Peyer's patch (tissue), 4 donors: ENCODE measurements around the gene ZNF76. TPM values are rescaled to one million over a fixed set of nuclear protein-coding genes. Genes with fewer than 3 reads are reported as not detected.

Experiments
- DNase-seq, 3 donors: peaks; one replicate each; pipeline ENCODE4 v3.0.0-alpha.2; 2017 to 2019
- H3K27ac ChIP-seq, 4 donors: fragments of 200-600 bp; sonication (generic); one replicate each; pipeline ENCODE4 v1.5.1; 2016 to 2019
- H3K27me3 ChIP-seq, 2 donors: fragments of 200-600 bp; sonication (generic); one replicate each; pipeline ENCODE4 v1.5.1; 2019
- H3K36me3 ChIP-seq, 3 donors: fragments of 200-600 bp; sonication (generic); one replicate each; pipeline ENCODE4 v1.5.1; 2016 to 2019
- H3K4me1 ChIP-seq, 4 donors: fragments of 200-600 bp; sonication (generic); one replicate each; pipeline ENCODE4 v1.5.1; 2016 to 2019
- H3K4me3 ChIP-seq, 4 donors: fragments of 200-600 bp; sonication (generic); 1 replicate in 3 of 4; 2 replicates in 1 of 4; pipeline ENCODE4 v1.5.1; 2016 to 2019; ENCODE audit warnings: mild to moderate bottlenecking in 1 of 4
- H3K9me3 ChIP-seq, 4 donors: fragments of 200-600 bp; sonication (generic); one replicate each; pipeline ENCODE4 v1.5.1; 2016 to 2019; ENCODE audit warnings: mild to moderate bottlenecking in 1 of 4
- CTCF ChIP-seq, 6 experiments: fragments of 450-650 bp in 4 of 6; fragments of 200-600 bp in 2 of 6; sonication (generic) in 1 of 6; IDR thresholded peaks; one replicate each; pipeline ENCODE4 v1.5.1; 2017 to 2019; ENCODE audit warnings: antibody characterized with exemption in 6 of 6, mild to moderate bottlenecking in 3 of 6, moderate library complexity in 1 of 6
- POLR2A ChIP-seq, 2 donors: fragments of 450-650 bp; IDR thresholded peaks; one replicate each; pipeline ENCODE4 v1.5.1; 2017; ENCODE audit warnings: antibody characterized with exemption in 2 of 2, mild to moderate bottlenecking in 2 of 2, moderate library complexity in 2 of 2
- total RNA-seq, 4 donors: library from RNA; depleted of rRNA; stranded (reverse); fragments of >200 nt; gene quantifications; one replicate each; pipeline ENCODE4 v1.1.0, GENCODE V29; 2016

ZNF76 gene
- total RNA-seq, 4 donors from 2014 or later, result 26.3 to 182 (median 54.8) TPM

GRCh38 chr6:35219683-35220326, 39.7 kb upstream of the ZNF76 start:
- Histone ChIP-seq H3K27me3 (no peaks in the 10 kb centered on the region), H3K4me1 (peaks cover 0 to under 1% (median 0%) of the 10 kb centered on the region in 4 donors), H3K36me3 (no peaks in the 10 kb centered on the region), H3K4me3 (no peak overlapping the region), H3K9me3 (no peaks in the 10 kb centered on the region), H3K27ac (no peak overlapping the region)
- no peak for TF ChIP-seq CTCF (IDR thresholded peaks at IDR 0.05)
- no peak for TF ChIP-seq POLR2A (IDR thresholded peaks at IDR 0.05)
- no peak for DNase-seq

GRCh38 chr6:35220711-35221110, 38.8 kb upstream of the ZNF76 start:
- H3K9me3 ChIP-seq, result no peaks in the 10 kb centered on the region
- no peak for DNase-seq
- H3K27ac ChIP-seq, result no peak overlapping the region
- H3K4me1 ChIP-seq, result no peaks in the 10 kb centered on the region
- TF ChIP-seq POLR2A (IDR thresholded peaks at IDR 0.05) (no peak), CTCF (IDR thresholded peaks at IDR 0.05) (no peak)
- no peak overlapping the region for H3K4me3 ChIP-seq
- no peaks in the 10 kb centered on the region for H3K36me3 ChIP-seq
- H3K27me3 ChIP-seq, result no peaks in the 10 kb centered on the region

GRCh38 chr6:35223396-35223795, 36.1 kb upstream of the ZNF76 start:
- no peak for DNase-seq
- no peaks in the 10 kb centered on the region for H3K9me3 ChIP-seq
- no peaks in the 10 kb centered on the region for H3K36me3 ChIP-seq
- no peak overlapping the region for H3K27ac ChIP-seq
- no peak for TF ChIP-seq POLR2A (IDR thresholded peaks at IDR 0.05)
- no peak for TF ChIP-seq CTCF (IDR thresholded peaks at IDR 0.05)
- no peak overlapping the region for H3K4me3 ChIP-seq
- H3K4me1 ChIP-seq, result no peaks in the 10 kb centered on the region
- H3K27me3 ChIP-seq, result no peaks in the 10 kb centered on the region

GRCh38 chr6:35224720-35225119, 34.8 kb upstream of the ZNF76 start:
- DNase-seq, result no peak
- Histone ChIP-seq H3K4me3 (no peak overlapping the region), H3K27ac (no peak overlapping the region), H3K9me3 (no peaks in the 10 kb centered on the region), H3K27me3 (no peaks in the 10 kb centered on the region), H3K36me3 (no peaks in the 10 kb centered on the region), H3K4me1 (no peaks in the 10 kb centered on the region)
- TF ChIP-seq CTCF (IDR thresholded peaks at IDR 0.05), result no peak
- no peak for TF ChIP-seq POLR2A (IDR thresholded peaks at IDR 0.05)

- H3K9me3 ChIP-seq, result no peaks in the 10 kb centered on the region
- DNase-seq, result no peak
- H3K27ac ChIP-seq, result no peak overlapping the region
- H3K4me3 ChIP-seq, result no peak overlapping the region
- H3K4me1 ChIP-seq, result no peaks in the 10 kb centered on the region
- H3K27me3 ChIP-seq, result no peaks in the 10 kb centered on the region
- H3K36me3 ChIP-seq, result no peaks in the 10 kb centered on the region
- no peak for TF ChIP-seq POLR2A (IDR thresholded peaks at IDR 0.05)
- TF ChIP-seq CTCF (IDR thresholded peaks at IDR 0.05), result no peak
Observed at GRCh38 chr6:35228481-35228880, 31.1 kb upstream of the ZNF76 start.

GRCh38 chr6:35229304-35229703, 30.2 kb upstream of the ZNF76 start:
- Histone ChIP-seq H3K9me3 (no peaks in the 10 kb centered on the region), H3K36me3 (no peaks in the 10 kb centered on the region), H3K4me3 (no peak overlapping the region), H3K27ac (no peak overlapping the region), H3K4me1 (no peaks in the 10 kb centered on the region), H3K27me3 (no peaks in the 10 kb centered on the region)
- no peak for DNase-seq
- no peak for TF ChIP-seq POLR2A (IDR thresholded peaks at IDR 0.05)
- TF ChIP-seq CTCF (IDR thresholded peaks at IDR 0.05), result no peak
